Right lobe of liver (tissue), 4 donors: ENCODE data around the gene BEND6.

Experiments
- CTCF ChIP-seq, 4 donors: fragments of 200-600 bp in 3 of 4; fragments of 450-650 bp in 1 of 4; IDR thresholded peaks; one replicate each; pipeline versions ENCODE4 v1.5.1 to v1.8.0; 2016 to 2022; ENCODE audit warnings: antibody characterized with exemption in 4 of 4, mild to moderate bottlenecking in 2 of 4
- POLR2A ChIP-seq: fragments of 450-650 bp; IDR thresholded peaks from one replicate; pipeline ENCODE4 v1.6.1; 2017; ENCODE audit warnings: antibody characterized with exemption, mild to moderate bottlenecking
- donor health status: DM: no; HTN: no; CAD: no.
- donor health status: DM: no; HTN: no; CAD: no.
- donor health status: DM: no; HTN: yes; CAD: no.

GRCh38 chr6:56957856-56958255 lies 2.9 kb downstream of the BEND6 start:
- TF ChIP-seq CTCF (IDR thresholded peaks at IDR 0.05) (no peak), POLR2A (no peak)
